ENCODE measurements around the gene WWOX. TPM values are rescaled to one million over a fixed set of nuclear protein-coding genes. Genes with fewer than 3 reads are reported as not detected.

Gene WWOX
- total RNA-seq, 2 donors from 2014 or later, result 23.0 to 31.7 TPM

GRCh38 chr16:79114759-79115158 is 1015.3 kb downstream of the WWOX start:
- peaks cover 0 to 14% of the 10 kb centered on the region in 2 donors for H3K4me1 Mint-ChIP-seq (ENCODE audit: low read depth in 2 of 2)

DNA sequence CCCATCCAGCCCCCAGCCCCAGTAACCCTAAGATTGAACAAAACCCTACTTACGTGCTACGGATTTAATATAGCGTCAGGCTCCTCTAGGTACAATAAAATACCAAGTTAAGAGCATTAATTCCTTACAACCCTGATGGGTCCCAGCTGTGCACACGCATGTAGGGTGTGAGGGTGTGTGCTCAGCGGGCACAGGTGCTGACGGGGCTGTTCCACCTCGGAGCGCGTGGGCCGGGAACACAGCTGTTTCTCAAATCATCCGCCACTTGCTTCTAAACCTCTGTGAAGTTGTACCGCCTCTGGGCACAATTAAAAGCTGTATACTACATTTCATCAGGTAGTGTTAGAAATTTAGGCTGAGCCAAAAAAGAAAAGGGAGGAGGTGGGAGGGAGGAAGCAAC is 1022.5 kb downstream of the WWOX start:
- no peaks in the 10 kb centered on the region for H3K9me3 Mint-ChIP-seq
- DNase-seq (ENCODE audit: low spot score) (no peak), ATAC-seq (no peak)
- no peak overlapping the region for H3K4me3 Mint-ChIP-seq
- no peak overlapping the region for H3K27ac Mint-ChIP-seq
- H3K27me3 Mint-ChIP-seq, result peaks cover 0 to 3% of the 10 kb centered on the region in 2 donors
- peaks cover 0 to 4% of the 10 kb centered on the region in 2 donors for H3K4me1 Mint-ChIP-seq (ENCODE audit: low read depth in 2 of 2)
- no peaks in the 10 kb centered on the region for H3K36me3 Mint-ChIP-seq

More at GRCh38 chr16:79114759-79115158, 1015.3 kb downstream of the WWOX start:
- H3K27me3 Mint-ChIP-seq, result no peaks in the 10 kb centered on the region
- no peak overlapping the region for H3K27ac Mint-ChIP-seq
- no peak overlapping the region for H3K4me3 Mint-ChIP-seq
- H3K9me3 Mint-ChIP-seq, result no peaks in the 10 kb centered on the region
- DNase-seq (ENCODE audit: low spot score), result no peak
- no peak for ATAC-seq
- no peaks in the 10 kb centered on the region for H3K36me3 Mint-ChIP-seq

DNA sequence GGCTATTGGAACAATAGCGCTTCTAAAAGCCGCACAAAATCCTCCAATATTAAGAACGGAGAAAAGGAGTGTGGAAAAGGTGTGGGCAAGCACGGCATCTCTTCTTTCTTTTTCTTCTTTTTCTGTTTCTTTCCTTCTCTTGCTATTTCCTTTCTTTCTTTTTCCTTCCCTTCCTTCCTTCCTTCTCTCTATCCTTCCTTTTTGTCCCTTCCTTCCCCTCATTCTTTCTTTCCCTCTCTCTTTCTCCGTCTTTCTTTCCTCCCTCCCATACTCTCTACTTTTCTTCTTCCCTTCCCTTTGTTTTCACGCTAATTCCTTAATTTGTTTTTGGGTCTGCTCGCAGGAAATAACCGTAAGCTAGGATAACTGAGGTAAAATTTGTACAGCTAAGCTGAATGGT is 1022.9 kb downstream of the WWOX start:
- H3K27ac Mint-ChIP-seq, result no peak overlapping the region
- no peak overlapping the region for H3K4me3 Mint-ChIP-seq
- DNase-seq (ENCODE audit: low spot score) (no peak), ATAC-seq (no peak)
- H3K9me3 Mint-ChIP-seq, result no peaks in the 10 kb centered on the region
- H3K36me3 Mint-ChIP-seq, result no peaks in the 10 kb centered on the region
- peaks cover 0 to 3% of the 10 kb centered on the region in 2 donors for H3K27me3 Mint-ChIP-seq
- peaks cover 0 to 4% of the 10 kb centered on the region in 2 donors for H3K4me1 Mint-ChIP-seq (ENCODE audit: low read depth in 2 of 2)

DNA sequence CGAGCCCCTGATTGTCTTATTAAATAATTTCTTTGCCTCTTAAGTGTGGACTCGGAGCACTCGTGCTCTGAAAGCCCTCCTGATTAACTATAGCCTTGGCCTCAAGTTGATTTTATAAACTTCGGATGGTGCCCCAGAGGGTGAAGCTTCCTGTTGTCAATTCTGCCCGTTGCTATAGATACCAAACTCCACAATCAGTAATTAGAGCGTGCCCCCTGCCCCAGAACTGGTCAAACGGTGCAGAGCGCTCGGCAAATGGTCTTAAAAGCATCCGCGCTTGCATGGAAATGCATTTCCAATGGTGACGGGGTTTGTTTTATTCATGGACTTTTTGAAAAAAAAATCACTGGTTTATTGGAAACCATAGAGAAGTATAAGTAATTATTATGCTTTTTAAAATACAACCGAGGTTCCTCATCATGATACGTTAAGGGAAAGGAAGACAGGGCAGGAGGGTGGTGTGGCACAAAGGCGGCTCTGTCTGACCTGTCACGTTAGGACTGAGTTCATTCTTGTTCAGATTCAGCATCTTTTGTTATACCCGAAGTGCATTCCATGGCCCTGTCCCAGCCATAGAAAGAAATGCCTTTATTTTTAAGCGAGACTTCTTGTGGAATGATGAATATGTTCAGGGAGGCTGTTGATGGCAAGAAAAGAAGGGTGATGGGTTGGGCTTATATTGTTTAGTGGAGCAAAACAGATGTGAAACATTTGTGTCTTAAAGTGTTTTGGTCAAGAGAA is 1024.7 kb downstream of the WWOX start:
- no peaks in the 10 kb centered on the region for H3K9me3 Mint-ChIP-seq
- no peaks in the 10 kb centered on the region for H3K36me3 Mint-ChIP-seq
- ATAC-seq, result no peak

GRCh38 chr16:79127766-79128165 is 1028.3 kb downstream of the WWOX start:
- no peak overlapping the region for H3K4me3 Mint-ChIP-seq
- no peak for ATAC-seq

More for the DNA sequence above, 1024.7 kb downstream of the WWOX start:
- no peak for DNase-seq (ENCODE audit: low spot score)
- Mint-ChIP-seq H3K27ac (no peak overlapping the region), H3K4me1 (ENCODE audit: low read depth in 2 of 2) (no peaks in the 10 kb centered on the region), H3K27me3 (peaks cover 0 to 3% of the 10 kb centered on the region in 2 donors), H3K4me3 (no peak overlapping the region)

GRCh38 chr16:79128706-79129105 is 1029.3 kb downstream of the WWOX start:
- H3K27me3 Mint-ChIP-seq, result peaks cover 0 to 3% of the 10 kb centered on the region in 2 donors
- no peak for ATAC-seq
- no peak for DNase-seq (ENCODE audit: low spot score)
- H3K9me3 Mint-ChIP-seq, result no peaks in the 10 kb centered on the region
- H3K4me3 Mint-ChIP-seq, result no peak overlapping the region
- no peaks in the 10 kb centered on the region for H3K36me3 Mint-ChIP-seq
- H3K4me1 Mint-ChIP-seq (ENCODE audit: low read depth in 2 of 2), result peaks cover 0 to 3% of the 10 kb centered on the region in 2 donors
- H3K27ac Mint-ChIP-seq, result no peak overlapping the region

More at GRCh38 chr16:79127766-79128165, 1028.3 kb downstream of the WWOX start:
- H3K9me3 Mint-ChIP-seq, result no peaks in the 10 kb centered on the region
- no peak for DNase-seq (ENCODE audit: low spot score)
- H3K27me3 Mint-ChIP-seq, result peaks cover 0 to 3% of the 10 kb centered on the region in 2 donors
- H3K4me1 Mint-ChIP-seq (ENCODE audit: low read depth in 2 of 2), result peaks cover 0 to 3% of the 10 kb centered on the region in 2 donors
- no peak overlapping the region for H3K27ac Mint-ChIP-seq
- no peaks in the 10 kb centered on the region for H3K36me3 Mint-ChIP-seq

- DNase-seq (ENCODE audit: low spot score) (no peak), ATAC-seq (no peak)
- Mint-ChIP-seq H3K4me1 (ENCODE audit: low read depth in 2 of 2) (peaks cover 0 to 3% of the 10 kb centered on the region in 2 donors), H3K36me3 (no peaks in the 10 kb centered on the region), H3K4me3 (no peak overlapping the region), H3K27me3 (peaks cover 0 to 3% of the 10 kb centered on the region in 2 donors), H3K9me3 (no peaks in the 10 kb centered on the region), H3K27ac (no peak overlapping the region)
These were observed 1031.2 kb downstream of the WWOX start for GRCh38 chr16:79130616-79131015.

GRCh38 chr16:79131321-79132075 is 1032.0 kb downstream of the WWOX start:
- Mint-ChIP-seq H3K9me3 (no peaks in the 10 kb centered on the region), H3K36me3 (no peaks in the 10 kb centered on the region), H3K4me1 (ENCODE audit: low read depth in 2 of 2) (peaks cover 0 to 3% of the 10 kb centered on the region in 2 donors), H3K27ac (no peak overlapping the region), H3K4me3 (no peak overlapping the region), H3K27me3 (peaks cover 0 to 3% of the 10 kb centered on the region in 2 donors)
- DNase-seq (ENCODE audit: low spot score) (no peak), ATAC-seq (no peak)

GRCh38 chr16:79132701-79133100 is 1033.2 kb downstream of the WWOX start:
- ATAC-seq (no peak), DNase-seq (ENCODE audit: low spot score) (no peak)
- Mint-ChIP-seq H3K36me3 (no peaks in the 10 kb centered on the region), H3K4me3 (no peak overlapping the region), H3K9me3 (no peaks in the 10 kb centered on the region), H3K27me3 (peaks cover 0 to 3% of the 10 kb centered on the region in 2 donors), H3K4me1 (ENCODE audit: low read depth in 2 of 2) (peaks cover 0 to 3% of the 10 kb centered on the region in 2 donors), H3K27ac (no peak overlapping the region)

GRCh38 chr16:79134300-79134699 is 1034.8 kb downstream of the WWOX start:
- no peaks in the 10 kb centered on the region for H3K9me3 Mint-ChIP-seq
- H3K36me3 Mint-ChIP-seq, result no peaks in the 10 kb centered on the region
- no peak for DNase-seq (ENCODE audit: low spot score)
- no peak for ATAC-seq
- no peak overlapping the region for H3K4me3 Mint-ChIP-seq
- H3K27me3 Mint-ChIP-seq, result peaks cover 0 to 3% of the 10 kb centered on the region in 2 donors
- peaks cover 0 to 3% of the 10 kb centered on the region in 2 donors for H3K4me1 Mint-ChIP-seq (ENCODE audit: low read depth in 2 of 2)
- H3K27ac Mint-ChIP-seq, result no peak overlapping the region

- Mint-ChIP-seq H3K27ac (no peak overlapping the region), H3K27me3 (no peaks in the 10 kb centered on the region), H3K4me1 (ENCODE audit: low read depth in 2 of 2) (no peaks in the 10 kb centered on the region), H3K9me3 (no peaks in the 10 kb centered on the region), H3K36me3 (no peaks in the 10 kb centered on the region), H3K4me3 (no peak overlapping the region)
- ATAC-seq, result no peak
- no peak for DNase-seq (ENCODE audit: low spot score)
These were observed 1037.5 kb downstream of the WWOX start for GRCh38 chr16:79136955-79137354.

DNA sequence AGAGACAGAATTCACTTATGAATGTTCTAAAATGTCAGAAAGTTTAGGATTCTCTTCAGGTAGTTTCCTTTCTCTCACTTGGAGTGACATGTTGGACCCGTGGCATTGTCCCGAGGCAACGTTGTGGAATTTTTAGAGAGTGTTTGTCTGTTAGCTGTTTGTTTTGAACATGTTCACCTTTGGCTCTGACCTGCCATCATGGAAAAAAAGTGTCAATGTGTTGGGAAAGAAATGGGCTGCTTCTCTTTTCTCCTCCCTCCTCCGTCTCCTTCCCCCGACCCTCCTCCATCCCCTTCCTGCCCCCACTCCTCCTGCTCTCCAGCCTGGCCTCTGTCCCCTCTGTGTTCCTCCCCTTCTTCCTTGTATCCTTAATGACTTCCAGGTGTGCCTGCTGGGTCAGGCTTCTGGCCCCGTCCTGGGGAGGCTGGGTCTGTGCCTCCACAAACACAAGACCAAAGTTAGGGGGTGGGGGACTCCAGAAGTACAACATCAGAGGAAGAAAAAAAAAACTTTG is 1038.0 kb downstream of the WWOX start:
- Mint-ChIP-seq H3K27ac (no peak overlapping the region), H3K36me3 (no peaks in the 10 kb centered on the region), H3K27me3 (no peaks in the 10 kb centered on the region), H3K9me3 (no peaks in the 10 kb centered on the region), H3K4me3 (no peak overlapping the region), H3K4me1 (ENCODE audit: low read depth in 2 of 2) (no peaks in the 10 kb centered on the region)
- ATAC-seq (no peak), DNase-seq (ENCODE audit: low spot score) (no peak)

DNA sequence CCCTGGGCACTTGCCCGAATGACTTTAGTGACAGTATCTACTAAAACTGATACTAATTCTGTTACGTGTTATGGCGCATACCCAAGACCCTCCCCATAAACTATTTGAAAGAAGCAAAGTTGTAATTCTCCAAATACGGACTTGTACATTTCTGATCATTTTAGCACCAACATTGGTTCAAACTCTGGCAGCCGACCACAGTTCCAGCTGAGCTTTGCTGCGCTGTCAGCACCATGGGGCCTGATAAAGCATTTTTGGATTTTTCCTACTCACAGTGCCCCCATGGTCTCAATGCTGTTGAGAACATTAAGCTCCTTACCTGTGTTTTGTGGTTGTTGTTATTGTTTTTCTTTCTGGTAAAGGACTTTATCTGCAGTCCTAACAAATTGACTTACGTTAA is 1040.3 kb downstream of the WWOX start:
- Mint-ChIP-seq H3K4me3 (no peak overlapping the region), H3K9me3 (no peaks in the 10 kb centered on the region), H3K4me1 (ENCODE audit: low read depth in 2 of 2) (no peaks in the 10 kb centered on the region), H3K27ac (no peak overlapping the region), H3K27me3 (no peaks in the 10 kb centered on the region), H3K36me3 (no peaks in the 10 kb centered on the region)
- no peak for DNase-seq (ENCODE audit: low spot score)
- no peak for ATAC-seq

GRCh38 chr16:79143026-79143425 is 1043.6 kb downstream of the WWOX start:
- Mint-ChIP-seq H3K36me3 (no peaks in the 10 kb centered on the region), H3K9me3 (no peaks in the 10 kb centered on the region), H3K4me3 (no peak overlapping the region), H3K4me1 (ENCODE audit: low read depth in 2 of 2) (no peaks in the 10 kb centered on the region), H3K27ac (no peak overlapping the region), H3K27me3 (no peaks in the 10 kb centered on the region)
- no peak for DNase-seq (ENCODE audit: low spot score)
- ATAC-seq, result no peak
